Measurements from ENCODE around the gene LRIT1. TPM values are rescaled to one million over a fixed set of nuclear protein-coding genes. Genes with fewer than 3 reads are reported as not detected.

The LRIT1 gene
- polyA plus RNA-seq, 2 donors, result not detected

GRCh38 chr10:84196941-84197340 lies 44.4 kb downstream of the LRIT1 start:
- Histone ChIP-seq H3K27me3 (ENCODE audit: control insufficient read depth in 1 of 2, insufficient read depth in 2 of 2, low read length in 2 of 2) (no peaks in the 10 kb centered on the region), H3K4me3 (ENCODE audit: low read depth in 1 of 2, low read length in 2 of 2) (no peak overlapping the region), H3K4me1 (ENCODE audit: control insufficient read depth in 2 of 2, insufficient read depth in 2 of 2, low read length in 1 of 2) (peaks cover 14 to 16% of the 10 kb centered on the region in 2 donors), H3K9me3 (ENCODE audit: control insufficient read depth in 2 of 2, insufficient read depth in 1 of 2, low read depth in 1 of 2, low read length in 1 of 2) (no peaks in the 10 kb centered on the region), H3K36me3 (ENCODE audit: control insufficient read depth in 2 of 2, insufficient read depth in 2 of 2, low read length in 1 of 2) (peaks cover 0 to 4% of the 10 kb centered on the region in 2 donors), H3K27ac (ENCODE audit: low read depth in 2 of 2, low read length in 1 of 2) (no peak overlapping the region)
- 44 to 50% methylated on average over 5 of the region's 5 CpGs for WGBS, 2 donors

- H3K27me3 ChIP-seq (ENCODE audit: control insufficient read depth in 1 of 2, insufficient read depth in 2 of 2, low read length in 2 of 2), result no peaks in the 10 kb centered on the region
- 11 to 20% methylated on average over 4 of the region's 4 CpGs for WGBS, 2 donors
- peaks cover 0 to 4% of the 10 kb centered on the region in 2 donors for H3K36me3 ChIP-seq (ENCODE audit: control insufficient read depth in 2 of 2, insufficient read depth in 2 of 2, low read length in 1 of 2)
- H3K27ac ChIP-seq (ENCODE audit: low read depth in 2 of 2, low read length in 1 of 2), result no peak overlapping the region
- H3K4me1 ChIP-seq (ENCODE audit: control insufficient read depth in 2 of 2, insufficient read depth in 2 of 2, low read length in 1 of 2), result peaks cover 16 to 21% of the 10 kb centered on the region in 2 donors
- no peak overlapping the region for H3K4me3 ChIP-seq (ENCODE audit: low read depth in 1 of 2, low read length in 2 of 2)
- H3K9me3 ChIP-seq (ENCODE audit: control insufficient read depth in 2 of 2, insufficient read depth in 1 of 2, low read depth in 1 of 2, low read length in 1 of 2), result no peaks in the 10 kb centered on the region
Observed at GRCh38 chr10:84196083-84196482, 45.3 kb downstream of the LRIT1 start.

- no peaks in the 10 kb centered on the region for H3K36me3 ChIP-seq (ENCODE audit: control insufficient read depth in 2 of 2, insufficient read depth in 2 of 2, low read length in 1 of 2)
- 19 to 21% methylated on average over 43 of the region's 43 CpGs for WGBS, 2 donors
- no peaks in the 10 kb centered on the region for H3K9me3 ChIP-seq (ENCODE audit: control insufficient read depth in 2 of 2, insufficient read depth in 1 of 2, low read depth in 1 of 2, low read length in 1 of 2)
- no peaks in the 10 kb centered on the region for H3K27me3 ChIP-seq (ENCODE audit: control insufficient read depth in 1 of 2, insufficient read depth in 2 of 2, low read length in 2 of 2)
- H3K27ac ChIP-seq (ENCODE audit: low read depth in 2 of 2, low read length in 1 of 2), result no peak overlapping the region
- peaks cover 16 to 23% of the 10 kb centered on the region in 2 donors for H3K4me1 ChIP-seq (ENCODE audit: control insufficient read depth in 2 of 2, insufficient read depth in 2 of 2, low read length in 1 of 2)
- H3K4me3 ChIP-seq (ENCODE audit: low read depth in 1 of 2, low read length in 2 of 2), result peak overlapping the region; percentile 54 to 56
Observed at GRCh38 chr10:84195044-84195830, 46.1 kb downstream of the LRIT1 start.

GRCh38 chr10:84194424-84195043 lies 46.8 kb downstream of the LRIT1 start, which contains the start of gene CDHR1:
TSS of gene CDHR1 (plus strand) at chr10:84194537. CDS start at chr10:84194761, 224 bp downstream.
- WGBS, 2 donors, result 0 to 1% methylated on average over 41 to 61 of the region's 61 CpGs
- H3K27ac ChIP-seq (ENCODE audit: low read depth in 2 of 2, low read length in 1 of 2), result no peak within 1 kb of the TSS
- H3K4me1 ChIP-seq (ENCODE audit: control insufficient read depth in 2 of 2, insufficient read depth in 2 of 2, low read length in 1 of 2), result peaks cover 16 to 23% of the 10 kb centered on the region in 2 donors
- no peaks in the 10 kb centered on the region for H3K36me3 ChIP-seq (ENCODE audit: control insufficient read depth in 2 of 2, insufficient read depth in 2 of 2, low read length in 1 of 2)
- no peaks in the 10 kb centered on the region for H3K27me3 ChIP-seq (ENCODE audit: control insufficient read depth in 1 of 2, insufficient read depth in 2 of 2, low read length in 2 of 2)
- H3K4me3 ChIP-seq (ENCODE audit: low read depth in 1 of 2, low read length in 2 of 2), result peak within 1 kb of the TSS; percentile 54 to 56
- H3K9me3 ChIP-seq (ENCODE audit: control insufficient read depth in 2 of 2, insufficient read depth in 1 of 2, low read depth in 1 of 2, low read length in 1 of 2), result no peaks in the 10 kb centered on the region

GRCh38 chr10:84193846-84194423 lies 47.4 kb downstream of the LRIT1 start:
- H3K27me3 ChIP-seq (ENCODE audit: control insufficient read depth in 1 of 2, insufficient read depth in 2 of 2, low read length in 2 of 2), result no peaks in the 10 kb centered on the region
- 32 to 41% methylated on average over 5 of the region's 5 CpGs for whole genome bisulfite sequencing, 2 donors
- H3K4me3 ChIP-seq (ENCODE audit: low read depth in 1 of 2, low read length in 2 of 2), result peak overlapping the region; percentile 54 to 56
- no peaks in the 10 kb centered on the region for H3K36me3 ChIP-seq (ENCODE audit: control insufficient read depth in 2 of 2, insufficient read depth in 2 of 2, low read length in 1 of 2)
- H3K4me1 ChIP-seq (ENCODE audit: control insufficient read depth in 2 of 2, insufficient read depth in 2 of 2, low read length in 1 of 2), result peaks cover 16 to 23% of the 10 kb centered on the region in 2 donors
- H3K9me3 ChIP-seq (ENCODE audit: control insufficient read depth in 2 of 2, insufficient read depth in 1 of 2, low read depth in 1 of 2, low read length in 1 of 2), result no peaks in the 10 kb centered on the region
- no peak overlapping the region for H3K27ac ChIP-seq (ENCODE audit: low read depth in 2 of 2, low read length in 1 of 2)

GRCh38 chr10:84193327-84193726 lies 48.0 kb downstream of the LRIT1 start:
- Histone ChIP-seq H3K27ac (ENCODE audit: low read depth in 2 of 2, low read length in 1 of 2) (no peak overlapping the region), H3K4me3 (ENCODE audit: low read depth in 1 of 2, low read length in 2 of 2) (no peak overlapping the region), H3K36me3 (ENCODE audit: control insufficient read depth in 2 of 2, insufficient read depth in 2 of 2, low read length in 1 of 2) (no peaks in the 10 kb centered on the region), H3K9me3 (ENCODE audit: control insufficient read depth in 2 of 2, insufficient read depth in 1 of 2, low read depth in 1 of 2, low read length in 1 of 2) (no peaks in the 10 kb centered on the region), H3K4me1 (ENCODE audit: control insufficient read depth in 2 of 2, insufficient read depth in 2 of 2, low read length in 1 of 2) (peaks cover 16 to 23% of the 10 kb centered on the region in 2 donors), H3K27me3 (ENCODE audit: control insufficient read depth in 1 of 2, insufficient read depth in 2 of 2, low read length in 2 of 2) (no peaks in the 10 kb centered on the region)
- 94 to 95% methylated on average over 2 of the region's 2 CpGs for WGBS, 2 donors

GRCh38 chr10:84191106-84191505 lies 50.2 kb downstream of the LRIT1 start:
- H3K36me3 ChIP-seq (ENCODE audit: control insufficient read depth in 2 of 2, insufficient read depth in 2 of 2, low read length in 1 of 2), result no peaks in the 10 kb centered on the region
- no peaks in the 10 kb centered on the region for H3K27me3 ChIP-seq (ENCODE audit: control insufficient read depth in 1 of 2, insufficient read depth in 2 of 2, low read length in 2 of 2)
- peaks cover 14 to 19% of the 10 kb centered on the region in 2 donors for H3K4me1 ChIP-seq (ENCODE audit: control insufficient read depth in 2 of 2, insufficient read depth in 2 of 2, low read length in 1 of 2)
- 54 to 59% methylated on average over 5 of the region's 5 CpGs for WGBS, 2 donors
- no peak overlapping the region for H3K4me3 ChIP-seq (ENCODE audit: low read depth in 1 of 2, low read length in 2 of 2)
- H3K9me3 ChIP-seq (ENCODE audit: control insufficient read depth in 2 of 2, insufficient read depth in 1 of 2, low read depth in 1 of 2, low read length in 1 of 2), result no peaks in the 10 kb centered on the region
- H3K27ac ChIP-seq (ENCODE audit: low read depth in 2 of 2, low read length in 1 of 2), result no peak overlapping the region

GRCh38 chr10:84190621-84191020 lies 50.7 kb downstream of the LRIT1 start:
- no peak overlapping the region for H3K27ac ChIP-seq (ENCODE audit: low read depth in 2 of 2, low read length in 1 of 2)
- H3K36me3 ChIP-seq (ENCODE audit: control insufficient read depth in 2 of 2, insufficient read depth in 2 of 2, low read length in 1 of 2), result no peaks in the 10 kb centered on the region
- WGBS, 2 donors, result 71 to 87% methylated on average over 3 of the region's 3 CpGs
- no peak overlapping the region for H3K4me3 ChIP-seq (ENCODE audit: low read depth in 1 of 2, low read length in 2 of 2)
- H3K27me3 ChIP-seq (ENCODE audit: control insufficient read depth in 1 of 2, insufficient read depth in 2 of 2, low read length in 2 of 2), result no peaks in the 10 kb centered on the region
- peaks cover 14 to 19% of the 10 kb centered on the region in 2 donors for H3K4me1 ChIP-seq (ENCODE audit: control insufficient read depth in 2 of 2, insufficient read depth in 2 of 2, low read length in 1 of 2)
- no peaks in the 10 kb centered on the region for H3K9me3 ChIP-seq (ENCODE audit: control insufficient read depth in 2 of 2, insufficient read depth in 1 of 2, low read depth in 1 of 2, low read length in 1 of 2)

- no peak overlapping the region for H3K27ac ChIP-seq (ENCODE audit: low read depth in 2 of 2, low read length in 1 of 2)
- 73 to 82% methylated on average over 3 of the region's 3 CpGs for WGBS, 2 donors
- H3K4me3 ChIP-seq (ENCODE audit: low read depth in 1 of 2, low read length in 2 of 2), result no peak overlapping the region
- H3K36me3 ChIP-seq (ENCODE audit: control insufficient read depth in 2 of 2, insufficient read depth in 2 of 2, low read length in 1 of 2), result no peaks in the 10 kb centered on the region
- no peaks in the 10 kb centered on the region for H3K27me3 ChIP-seq (ENCODE audit: control insufficient read depth in 1 of 2, insufficient read depth in 2 of 2, low read length in 2 of 2)
- H3K4me1 ChIP-seq (ENCODE audit: control insufficient read depth in 2 of 2, insufficient read depth in 2 of 2, low read length in 1 of 2), result peaks cover 0 to 10% of the 10 kb centered on the region in 2 donors
- no peaks in the 10 kb centered on the region for H3K9me3 ChIP-seq (ENCODE audit: control insufficient read depth in 2 of 2, insufficient read depth in 1 of 2, low read depth in 1 of 2, low read length in 1 of 2)
Observed at GRCh38 chr10:84188815-84189214, 52.5 kb downstream of the LRIT1 start.

Data from esophagus (tissue), 2 donors.